CD4-positive, alpha-beta T cell treated with Interleukin-17A for 4 hours (primary cell): ENCODE measurements around the gene CMTM6.
"Not testable (repeated sequence)": the region's sequence is repeated elsewhere in the genome, so short reads cannot be mapped to it uniquely, and the experiment has no call there.

Source experiments
- DNase-seq: peaks from one replicate; pipeline ENCODE4 v3.0.0-alpha.2; 2020; ENCODE audit warnings: mixed read lengths

The CMTM6 gene

GRCh38 chr3:32463415-32463814 lies 39.2 kb downstream of the CMTM6 start:
- DNase-seq = not testable (repeated sequence)

DNA sequence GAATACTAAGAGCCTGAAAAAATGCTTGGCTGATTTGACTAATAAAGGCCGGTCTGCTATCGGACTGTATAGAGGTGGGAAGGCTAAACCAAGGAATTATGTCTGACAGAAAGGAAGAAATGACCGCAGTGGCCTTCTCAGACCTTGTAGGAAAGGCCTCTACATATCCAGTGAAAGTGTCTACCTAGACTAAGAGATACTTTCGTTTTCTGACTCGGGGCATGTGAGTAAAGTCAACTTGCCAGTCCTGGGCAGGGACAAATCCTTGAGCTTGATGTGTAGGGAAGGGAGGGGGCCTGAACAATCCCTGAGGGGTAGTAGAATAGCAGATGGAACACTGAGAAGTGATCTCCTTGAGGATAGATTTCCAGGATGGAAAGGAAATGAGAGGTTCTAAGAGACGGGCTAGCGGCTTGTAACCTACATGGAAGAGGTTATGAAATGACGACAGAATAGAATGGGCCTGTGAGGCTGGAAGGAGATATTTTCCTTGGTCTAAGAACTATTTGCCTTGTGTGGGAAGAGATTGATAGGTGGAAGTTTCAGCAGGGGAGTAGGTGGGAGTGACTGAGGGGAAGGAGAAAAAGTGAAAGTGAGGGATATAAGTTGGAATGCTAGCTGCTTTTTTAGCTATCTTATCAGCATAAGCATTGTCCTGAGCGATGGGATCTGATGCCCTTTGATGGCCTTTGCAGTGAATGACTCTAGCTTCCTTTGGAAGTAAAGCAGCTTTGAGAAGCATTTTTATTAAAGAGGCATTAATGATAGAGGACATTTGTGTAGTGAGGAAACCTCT lies 40.3 kb downstream of the CMTM6 start:
- peak; percentile 28 for DNase-seq

- not testable (repeated sequence) for DNase-seq
Observed at GRCh38 chr3:32460817-32461496, 41.7 kb downstream of the CMTM6 start.

DNA sequence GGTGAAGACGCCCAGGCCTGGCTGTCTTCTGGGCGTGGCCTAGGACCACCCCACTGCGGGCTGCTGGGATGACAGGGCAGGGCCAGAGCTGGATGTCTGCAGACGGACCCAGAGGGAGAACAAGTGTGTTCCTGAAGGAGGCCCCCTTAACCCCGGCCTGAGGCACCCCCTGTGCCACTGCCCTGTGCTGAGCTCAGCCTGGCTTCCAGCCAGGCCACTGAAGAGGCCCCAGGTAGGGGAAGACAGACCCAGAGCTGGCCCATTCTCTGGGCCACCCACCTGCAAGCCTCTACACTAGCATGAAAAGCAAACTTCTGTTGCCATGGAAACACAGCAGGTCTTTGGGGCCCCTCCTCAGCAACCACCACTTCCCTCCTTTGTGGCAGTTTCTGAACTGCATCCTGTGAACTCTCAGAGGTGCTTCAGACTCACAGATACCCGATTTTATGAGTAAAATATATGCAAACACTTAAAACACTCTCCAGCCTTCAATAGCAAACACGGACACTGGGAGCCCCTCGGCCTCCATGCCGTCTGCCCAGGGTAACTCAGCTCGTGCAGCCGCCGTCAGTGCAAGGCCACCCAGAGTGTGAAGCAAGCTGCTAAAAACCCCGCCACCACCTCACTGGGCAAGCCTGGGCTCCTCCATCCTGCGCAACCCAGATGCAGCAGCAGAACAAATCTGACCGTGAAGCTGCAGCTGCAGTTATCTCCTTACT lies 42.5 kb downstream of the CMTM6 start:
- DNase-seq = peak; percentile 79

DNA sequence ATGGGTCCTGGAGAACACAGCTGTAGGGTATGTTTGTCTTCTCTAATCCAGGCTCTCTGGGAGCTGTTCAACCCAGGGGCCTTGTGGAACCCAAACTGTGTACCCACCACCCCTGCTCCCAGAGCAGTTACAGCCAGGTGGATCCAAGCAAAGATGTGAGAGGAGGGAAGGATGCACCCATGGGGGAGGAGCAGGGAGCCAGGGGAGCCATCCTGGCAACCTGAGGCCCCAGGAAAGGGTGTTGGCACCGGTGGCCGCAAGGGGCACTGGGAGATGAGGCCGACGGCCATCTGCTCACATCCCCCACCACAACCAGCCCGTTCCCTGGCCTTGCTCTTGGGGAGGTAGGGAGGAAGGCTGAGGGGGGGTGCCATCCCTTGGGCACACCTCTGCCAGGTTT lies 43.2 kb downstream of the CMTM6 start:
- DNase-seq = no peak

DNA sequence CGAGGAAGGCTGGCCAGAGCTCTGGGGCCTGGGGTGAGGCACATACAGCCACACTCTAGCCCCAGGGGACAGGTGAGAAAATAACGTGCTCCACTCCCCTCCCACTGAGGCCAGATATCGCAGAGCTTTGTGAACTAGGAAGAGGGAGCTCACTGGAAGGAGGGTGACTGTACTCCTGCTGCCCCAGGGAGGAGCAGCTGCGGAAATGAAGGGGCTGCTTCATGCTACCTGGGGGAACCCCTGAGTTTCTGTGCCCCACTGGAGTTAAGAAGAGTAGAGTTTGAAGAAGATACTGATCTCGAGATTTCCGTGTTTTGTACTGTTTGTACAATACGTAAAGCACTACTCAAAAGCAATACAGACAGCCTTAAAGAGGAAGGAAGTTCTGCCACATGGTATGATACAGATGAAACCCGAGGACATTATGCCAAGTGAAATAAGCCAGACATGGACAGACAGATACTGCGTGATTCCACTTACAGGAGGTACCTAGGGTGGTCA lies 44.6 kb downstream of the CMTM6 start:
- peak; percentile 77 for DNase-seq

- no peak for DNase-seq
Observed at GRCh38 chr3:32456429-32457130, 46.1 kb downstream of the CMTM6 start.

DNA sequence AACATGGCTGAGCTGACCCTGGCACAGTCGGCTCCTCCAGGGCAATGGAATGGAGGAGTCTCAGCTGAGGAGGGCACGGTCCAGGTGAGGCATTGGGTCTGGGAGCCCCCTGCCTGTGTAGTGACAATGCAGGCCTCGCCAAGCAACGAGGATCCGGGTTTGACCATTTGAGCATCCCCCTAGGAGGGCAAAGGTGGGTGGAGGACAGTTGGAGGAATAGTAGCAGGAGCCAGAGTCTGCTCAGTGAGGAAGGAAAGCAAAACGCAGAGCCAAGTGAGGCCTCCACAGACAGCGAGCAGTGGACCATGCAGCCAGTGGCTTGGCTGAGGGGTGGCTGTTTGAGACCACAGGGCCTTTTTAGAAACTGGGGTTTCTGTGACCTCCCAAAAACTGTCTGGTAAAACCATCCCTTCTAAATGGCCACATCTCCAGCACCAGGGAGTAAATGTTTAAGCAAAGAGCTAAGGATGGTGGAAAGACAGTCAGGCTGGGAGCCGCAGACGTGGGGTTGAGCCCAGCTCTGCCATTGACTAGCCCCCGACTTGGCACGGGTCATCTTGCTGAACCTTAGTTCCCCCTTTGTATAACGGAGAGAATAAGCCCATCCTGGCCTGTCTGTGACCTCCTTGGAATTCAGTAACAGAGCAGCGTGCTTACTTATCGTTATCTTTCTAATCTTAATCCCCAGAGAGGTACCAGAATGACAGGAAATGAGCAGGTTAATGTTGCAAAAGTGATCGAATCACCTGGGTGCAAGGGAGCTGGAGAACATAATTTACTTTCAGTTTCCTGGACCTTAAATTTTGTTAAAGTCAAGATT lies 46.8 kb downstream of the CMTM6 start:
- peak; percentile 39 for DNase-seq

- DNase-seq = no peak
Observed at GRCh38 chr3:32454731-32455608, 47.7 kb downstream of the CMTM6 start.

- no peak for DNase-seq
Observed at GRCh38 chr3:32454111-32454510, 48.5 kb downstream of the CMTM6 start.

DNA sequence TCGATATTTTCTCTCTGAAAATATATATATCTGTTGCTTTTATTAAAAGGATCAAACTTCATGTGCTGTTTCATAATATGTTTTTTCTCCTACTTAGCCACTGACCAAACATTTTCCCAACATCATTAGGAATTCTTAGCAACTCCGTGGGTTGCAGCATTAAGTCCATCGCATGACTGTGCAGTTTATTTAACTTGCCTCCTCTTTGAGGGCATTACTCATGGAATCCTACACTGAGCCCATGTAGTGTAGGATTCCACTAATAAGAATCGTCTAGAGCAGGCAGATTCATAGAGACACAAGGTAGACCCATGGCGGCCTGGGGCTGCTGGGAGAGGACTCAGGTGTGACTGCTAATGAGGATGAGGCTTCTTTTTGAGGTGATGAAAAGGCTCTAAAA lies 49.3 kb downstream of the CMTM6 start:
- no peak for DNase-seq

- DNase-seq = no peak
Observed at GRCh38 chr3:32452009-32452408, 50.6 kb downstream of the CMTM6 start.

DNA sequence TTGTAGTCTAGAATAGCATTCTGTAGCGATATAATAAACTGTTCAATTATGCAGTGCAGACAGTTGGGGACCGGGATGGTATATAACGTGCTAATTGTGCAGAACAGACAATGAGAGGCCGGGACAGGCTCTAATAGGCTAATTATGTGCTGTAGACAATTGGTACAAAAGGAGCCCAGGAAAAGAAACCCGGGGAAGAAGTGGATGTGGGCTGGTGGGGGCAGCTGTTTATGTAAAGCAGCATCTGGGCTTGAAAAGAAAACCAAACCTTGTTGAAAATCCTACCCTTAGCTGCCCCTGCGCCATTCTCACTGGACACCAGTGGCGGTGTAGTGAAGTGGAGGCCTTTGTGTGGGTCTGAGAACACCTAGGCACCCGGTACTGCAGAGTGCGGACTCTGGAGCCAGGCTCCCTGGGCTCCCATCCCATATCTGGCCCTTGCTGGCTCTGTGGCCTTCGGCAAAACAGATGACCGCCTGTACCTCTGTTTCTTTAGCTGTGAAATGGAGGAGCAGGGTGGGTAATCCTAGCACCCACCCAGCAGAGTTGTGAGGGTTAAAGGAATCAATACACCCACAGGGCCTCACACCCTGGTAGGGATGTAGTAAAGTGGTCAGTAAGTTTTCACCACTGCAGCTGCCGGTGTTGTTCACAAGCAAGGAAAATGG lies 51.5 kb downstream of the CMTM6 start:
- no peak for DNase-seq

DNA sequence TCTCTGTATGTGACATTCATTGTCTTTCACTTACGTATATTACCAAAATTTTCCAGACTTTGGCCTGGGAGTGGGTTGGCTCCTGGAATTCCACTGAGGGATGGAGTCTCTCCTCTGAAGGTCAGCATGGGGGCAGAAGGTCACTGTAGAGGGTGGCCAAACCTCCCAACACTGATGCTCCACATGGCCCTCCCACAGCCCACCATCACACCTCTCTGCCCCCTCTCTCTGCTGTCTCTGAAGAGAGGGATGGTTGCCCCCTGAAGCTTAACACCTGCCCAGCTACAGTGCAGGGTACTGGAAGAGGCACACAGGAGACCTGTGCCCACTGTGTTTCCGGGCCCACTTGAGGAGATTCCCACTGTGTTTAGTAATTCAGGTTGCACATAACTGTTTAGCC lies 52.2 kb downstream of the CMTM6 start:
- DNase-seq = no peak

DNA sequence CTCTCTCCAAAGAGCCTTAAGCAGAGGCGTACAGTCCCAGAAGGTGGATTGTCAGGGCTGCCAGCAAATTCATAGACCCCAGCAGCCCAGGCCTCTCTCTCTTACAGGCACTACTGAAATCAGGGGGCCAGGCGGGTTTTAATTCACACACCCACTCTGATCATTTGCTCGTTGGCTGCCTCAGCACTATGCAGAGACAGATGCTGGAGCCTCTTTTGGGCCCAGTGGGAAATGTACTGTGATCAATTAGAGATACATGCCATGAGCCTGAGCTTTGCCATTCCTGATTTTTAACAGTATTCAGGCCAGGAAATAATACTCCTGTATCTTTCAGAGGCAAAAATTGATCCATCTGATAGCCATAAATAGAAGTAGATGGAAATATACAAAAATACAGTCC lies 53.0 kb downstream of the CMTM6 start:
- no peak for DNase-seq

DNA sequence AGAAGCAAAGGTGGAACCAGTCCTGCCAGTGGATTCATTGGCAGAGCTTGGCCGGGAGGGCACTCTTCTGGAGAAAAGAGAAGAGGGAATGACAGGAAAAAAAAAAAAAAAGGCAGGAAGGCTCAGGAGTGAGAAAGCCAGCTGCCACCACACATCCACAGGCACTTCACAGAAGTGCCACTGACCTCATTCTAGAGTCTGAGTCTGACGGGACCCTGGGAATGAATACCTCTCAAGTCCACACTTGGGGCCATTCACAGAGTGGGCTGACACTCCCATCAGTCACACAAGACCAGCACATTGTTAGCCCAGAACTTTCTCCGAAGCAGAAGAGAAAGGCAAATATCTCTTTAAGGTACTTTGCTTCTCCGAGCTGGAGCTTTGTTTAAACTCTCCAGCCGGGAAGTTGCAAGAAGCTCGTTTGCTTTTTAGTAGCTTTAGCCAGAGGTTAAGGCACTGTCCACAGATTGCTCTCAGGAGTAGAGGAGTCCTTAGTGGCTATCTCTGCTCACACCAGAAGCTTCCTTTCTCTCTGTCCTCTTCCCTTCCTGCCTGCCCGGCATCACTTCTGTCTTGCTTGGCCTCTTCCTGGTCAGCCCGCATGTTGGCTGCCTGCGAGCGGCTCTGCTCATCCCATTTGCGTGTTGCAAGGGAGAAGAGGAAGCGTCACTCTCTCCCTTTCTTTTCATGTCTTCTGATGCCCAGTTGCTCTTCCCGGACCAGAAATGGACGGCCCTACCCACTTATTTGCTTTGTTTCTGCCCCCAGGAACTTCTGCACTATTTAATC lies 53.8 kb downstream of the CMTM6 start:
- no peak for DNase-seq

DNA sequence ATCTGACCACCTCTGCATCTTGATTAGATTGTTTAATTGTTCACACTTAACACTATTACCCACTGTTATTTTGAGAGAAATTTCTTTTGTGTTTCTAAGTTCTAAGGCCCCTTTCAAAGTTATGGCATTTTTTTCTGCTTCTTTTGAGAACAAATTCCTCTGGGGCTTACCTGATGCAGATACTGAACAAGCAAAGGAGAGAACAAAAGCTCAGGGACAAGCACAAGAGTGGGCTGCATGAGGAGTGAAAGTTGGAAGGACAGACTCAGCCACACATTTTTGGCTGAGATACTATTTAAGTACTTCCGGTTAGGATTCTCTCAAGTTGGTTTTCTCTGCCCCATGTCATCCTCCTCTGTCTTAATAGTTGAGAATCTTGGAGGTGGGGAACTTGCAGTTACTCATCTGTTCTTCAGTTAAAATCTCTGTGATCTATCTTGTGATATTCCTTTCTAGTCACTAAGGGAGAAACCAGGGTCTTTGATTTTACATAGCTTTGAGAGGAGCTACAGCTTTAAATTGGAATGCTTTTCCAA lies 54.7 kb downstream of the CMTM6 start:
- DNase-seq = no peak

DNA sequence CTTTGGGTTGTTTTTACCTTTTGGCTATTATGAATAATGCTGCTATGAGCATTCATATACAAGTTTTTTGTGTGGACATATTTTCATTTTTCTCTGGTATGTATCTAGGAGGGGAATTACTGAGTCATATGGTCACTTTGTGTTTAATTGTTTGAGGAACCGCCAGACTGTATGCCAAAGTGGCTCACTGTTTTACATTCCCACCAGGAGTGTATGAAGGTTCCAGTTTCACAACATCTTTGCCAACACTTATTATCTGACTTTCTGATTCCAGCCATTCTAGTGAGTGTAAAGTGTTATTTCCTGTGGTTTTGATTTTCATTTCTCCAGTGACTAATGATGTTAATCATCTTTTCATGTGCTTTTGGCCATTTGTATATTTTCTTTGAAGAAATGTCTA lies 59.2 kb downstream of the CMTM6 start:
- no peak for DNase-seq

- DNase-seq = no peak
Observed at GRCh38 chr3:32442766-32443165, 59.9 kb downstream of the CMTM6 start.
